HUDEP-2 (cell line): ENCODE results near the gene DIS3L.
"Not testable (repeated sequence)": the region's sequence is repeated elsewhere in the genome, so short reads cannot be mapped to it uniquely, and the experiment has no call there.

Experiments used
- DNase-seq, 76 experiments: peaks; one replicate each; lab custom pipeline; 2025; ENCODE audit not compliant: unreplicated experiment in 76 of 76; lab: John Stamatoyannopoulos, UW

DIS3L gene

DNA sequence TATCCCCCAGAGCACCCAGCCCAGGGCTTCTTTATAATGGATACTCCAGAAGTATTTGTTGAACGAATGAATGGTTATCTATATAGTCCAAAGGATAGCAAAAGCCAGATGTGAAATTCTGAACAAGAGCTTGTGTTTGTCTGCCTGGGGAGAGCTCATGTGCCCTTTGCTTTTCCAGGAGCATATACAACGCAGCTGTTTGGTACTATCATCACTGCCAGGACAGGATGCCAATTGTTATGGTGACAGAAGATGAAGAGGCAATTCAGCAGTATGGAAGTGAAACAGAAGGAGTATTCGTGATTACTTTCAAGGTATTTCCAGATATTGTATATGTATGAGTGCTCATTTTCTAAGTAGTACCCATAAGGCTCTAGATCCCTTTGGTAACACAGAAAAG lies 15.2 kb downstream of the DIS3L start:
- no peak for DNase-seq

DNA sequence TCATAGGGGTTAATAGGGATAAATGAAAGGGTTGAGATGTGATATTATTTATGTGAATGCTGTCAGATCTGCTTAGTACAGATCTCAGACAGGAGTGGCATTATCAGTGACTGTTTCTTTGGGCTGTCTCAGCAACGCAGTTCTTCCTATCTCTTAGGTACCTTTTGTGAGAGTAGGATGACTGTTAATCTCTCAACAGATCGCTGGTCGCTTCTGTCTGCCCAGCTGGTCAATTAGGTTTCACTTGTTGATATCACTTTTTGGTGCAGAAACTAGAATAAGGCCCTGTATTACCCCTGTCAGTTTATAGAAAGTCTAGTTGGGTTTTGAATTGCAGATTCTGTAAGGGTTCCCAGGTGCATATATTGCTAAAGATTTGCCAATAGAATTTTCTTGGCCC lies 16.5 kb downstream of the DIS3L start:
- peak in 3 of 76 experiments; percentile 3 to 15 (median 10) for DNase-seq

DNA sequence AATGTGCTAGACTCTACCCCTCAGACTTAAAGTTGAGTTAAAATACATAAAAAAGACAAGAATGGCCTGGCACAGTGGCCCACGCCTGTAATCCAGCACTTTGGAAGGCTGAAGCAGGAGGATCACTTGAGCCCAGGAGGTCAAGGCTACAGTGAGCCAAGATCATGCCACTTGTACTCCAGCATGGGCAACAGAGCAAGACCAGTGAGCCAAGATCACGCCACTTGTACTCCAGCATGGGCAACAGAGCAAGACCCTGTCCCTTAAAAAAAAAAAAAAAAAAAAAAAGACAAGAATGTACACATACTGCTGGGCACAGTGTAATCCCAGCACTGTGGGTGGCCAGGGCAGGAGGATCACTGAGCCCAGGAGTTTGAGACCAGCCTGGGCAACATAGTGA lies 17.4 kb downstream of the DIS3L start:
- no peak for DNase-seq

DNA sequence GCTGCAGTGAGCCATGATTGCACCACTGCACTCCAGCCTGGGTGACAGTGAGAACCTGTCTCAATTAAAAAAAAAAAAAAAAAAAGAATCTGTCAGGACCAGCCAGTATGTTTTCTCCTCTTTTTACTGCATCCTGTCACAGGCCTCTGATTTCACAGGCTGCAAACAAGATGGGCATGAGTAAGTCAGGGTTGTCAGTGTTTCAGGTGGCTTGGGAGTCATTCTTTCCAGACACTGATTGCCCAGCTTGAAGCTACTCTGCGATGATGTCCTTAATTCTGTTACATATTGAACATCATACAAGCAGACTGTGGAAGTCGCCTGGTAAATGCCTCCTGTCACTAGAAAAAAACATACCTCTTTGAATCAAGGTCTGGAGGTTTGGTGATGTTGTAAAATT lies 18.8 kb downstream of the DIS3L start:
- no peak for DNase-seq

DNA sequence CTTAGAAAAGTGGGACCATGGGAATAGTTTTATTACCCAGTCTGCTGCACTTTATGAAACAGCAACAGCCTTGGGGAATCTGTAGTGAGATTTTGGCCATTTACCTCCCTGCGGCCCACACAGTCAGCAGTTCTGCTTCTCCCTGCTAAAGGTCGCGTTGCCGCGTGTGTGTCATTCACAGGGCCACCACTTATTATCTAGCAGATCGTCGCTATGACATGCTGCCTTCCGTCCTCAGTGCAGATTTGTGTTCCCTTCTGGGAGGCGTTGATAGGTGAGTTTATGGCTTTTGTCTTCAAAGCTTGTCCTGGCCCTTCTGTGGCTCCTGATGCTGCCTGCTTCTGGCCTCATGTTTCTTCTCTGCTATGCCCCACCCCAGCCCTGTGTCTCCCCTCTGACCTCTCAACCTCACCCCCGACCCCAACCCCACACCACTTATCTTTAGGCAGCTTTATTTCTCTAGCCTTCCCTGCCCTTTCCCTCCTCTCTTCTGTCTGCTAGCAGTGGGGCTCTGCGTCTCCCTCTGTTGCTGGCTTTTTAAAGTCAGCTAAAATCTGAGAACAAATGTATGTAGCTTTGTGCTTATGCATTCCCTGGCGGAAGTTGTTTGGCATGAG lies 30.1 kb downstream of the DIS3L start:
- no peak for DNase-seq

DNA sequence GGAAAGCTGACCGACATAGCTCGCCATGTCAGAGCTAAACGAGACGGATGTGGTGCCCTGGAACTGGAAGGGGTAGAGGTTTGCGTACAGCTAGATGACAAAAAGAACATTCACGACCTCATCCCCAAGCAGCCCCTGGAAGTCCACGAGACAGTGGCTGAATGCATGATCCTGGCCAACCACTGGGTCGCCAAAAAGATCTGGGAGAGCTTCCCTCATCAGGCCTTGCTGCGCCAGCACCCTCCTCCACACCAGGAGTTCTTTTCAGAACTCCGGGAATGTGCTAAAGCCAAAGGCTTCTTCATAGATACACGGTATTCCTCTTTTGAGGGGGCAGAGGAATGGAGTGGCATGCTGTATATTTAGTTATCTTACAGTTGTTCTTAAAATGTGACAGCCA lies 32.7 kb downstream of the DIS3L start:
- DNase-seq: no peak

DNA sequence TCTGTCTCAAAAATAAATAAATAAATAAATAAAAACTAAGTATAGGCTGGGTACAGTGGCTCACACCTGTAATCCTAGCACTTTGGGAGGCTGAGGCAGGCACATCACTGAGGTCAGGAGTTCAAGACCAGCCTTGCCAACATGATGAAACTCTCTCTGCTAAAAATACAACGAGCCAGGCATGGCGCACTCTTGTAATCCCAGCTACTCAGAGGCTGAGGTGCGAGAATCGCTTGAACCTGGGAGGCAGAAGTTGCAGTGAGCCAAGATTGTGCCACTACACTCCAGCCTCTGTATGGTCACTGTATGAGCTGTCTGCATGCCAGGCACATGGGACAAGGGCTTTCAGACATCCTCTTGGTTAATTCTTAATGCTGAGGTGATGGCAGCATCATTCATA lies 34.4 kb downstream of the DIS3L start:
- no peak for DNase-seq

DNA sequence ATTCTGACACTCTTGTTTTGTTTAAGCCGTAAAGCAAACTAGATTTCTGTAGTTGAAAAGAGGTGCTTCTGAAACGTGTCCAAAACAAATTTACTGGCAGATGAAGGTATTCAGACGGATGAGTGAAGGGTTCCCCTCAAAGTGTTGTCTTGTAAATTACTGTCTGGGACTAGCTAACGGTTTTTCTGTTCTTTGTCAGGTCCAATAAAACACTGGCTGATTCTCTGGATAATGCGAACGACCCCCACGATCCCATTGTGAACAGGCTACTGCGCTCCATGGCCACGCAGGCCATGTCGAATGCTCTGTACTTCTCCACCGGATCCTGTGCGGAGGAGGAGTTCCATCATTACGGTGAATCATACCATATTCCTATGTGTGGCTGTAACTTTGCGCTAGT lies 35.4 kb downstream of the DIS3L start:
- no peak for DNase-seq

DNA sequence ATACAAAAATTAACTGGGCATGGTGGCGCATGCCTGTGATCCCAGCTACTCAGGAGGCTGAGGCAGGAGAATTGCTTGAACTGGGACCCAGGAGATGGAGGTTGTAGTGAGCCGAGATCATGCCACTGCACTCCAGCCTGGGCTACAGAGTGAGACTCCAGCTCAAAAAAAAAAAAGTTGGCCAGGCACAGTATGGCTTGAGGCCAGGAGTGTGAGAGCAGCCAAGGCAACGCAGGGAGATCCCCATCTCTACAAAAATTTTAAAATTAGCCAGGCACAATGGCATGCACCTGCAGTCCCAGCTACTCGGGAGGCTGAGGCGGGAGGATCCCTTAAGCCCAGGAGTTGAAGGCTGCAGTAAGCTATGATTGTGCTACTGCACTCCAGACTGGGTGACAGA lies 55.2 kb downstream of the DIS3L start:
- peak in 1 of 76 experiments; percentile 3 for DNase-seq

DNA sequence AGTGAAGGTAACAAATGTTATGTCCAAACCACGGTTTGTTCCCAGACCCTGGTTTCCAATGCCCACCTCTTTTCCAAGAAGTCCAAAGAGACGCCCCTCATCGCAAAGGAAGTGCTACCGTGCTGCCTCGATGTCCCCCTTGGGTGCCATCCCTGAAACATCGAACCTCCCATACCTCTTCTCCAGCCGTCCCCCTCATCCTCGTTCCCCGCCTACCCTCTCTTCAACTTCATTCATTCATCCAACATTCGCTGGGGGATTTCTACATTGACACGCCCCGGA lies 62.6 kb downstream of the DIS3L start:
- peak in 4 of 76 experiments; percentile 0 to 39 (median 17) for DNase-seq

DNA sequence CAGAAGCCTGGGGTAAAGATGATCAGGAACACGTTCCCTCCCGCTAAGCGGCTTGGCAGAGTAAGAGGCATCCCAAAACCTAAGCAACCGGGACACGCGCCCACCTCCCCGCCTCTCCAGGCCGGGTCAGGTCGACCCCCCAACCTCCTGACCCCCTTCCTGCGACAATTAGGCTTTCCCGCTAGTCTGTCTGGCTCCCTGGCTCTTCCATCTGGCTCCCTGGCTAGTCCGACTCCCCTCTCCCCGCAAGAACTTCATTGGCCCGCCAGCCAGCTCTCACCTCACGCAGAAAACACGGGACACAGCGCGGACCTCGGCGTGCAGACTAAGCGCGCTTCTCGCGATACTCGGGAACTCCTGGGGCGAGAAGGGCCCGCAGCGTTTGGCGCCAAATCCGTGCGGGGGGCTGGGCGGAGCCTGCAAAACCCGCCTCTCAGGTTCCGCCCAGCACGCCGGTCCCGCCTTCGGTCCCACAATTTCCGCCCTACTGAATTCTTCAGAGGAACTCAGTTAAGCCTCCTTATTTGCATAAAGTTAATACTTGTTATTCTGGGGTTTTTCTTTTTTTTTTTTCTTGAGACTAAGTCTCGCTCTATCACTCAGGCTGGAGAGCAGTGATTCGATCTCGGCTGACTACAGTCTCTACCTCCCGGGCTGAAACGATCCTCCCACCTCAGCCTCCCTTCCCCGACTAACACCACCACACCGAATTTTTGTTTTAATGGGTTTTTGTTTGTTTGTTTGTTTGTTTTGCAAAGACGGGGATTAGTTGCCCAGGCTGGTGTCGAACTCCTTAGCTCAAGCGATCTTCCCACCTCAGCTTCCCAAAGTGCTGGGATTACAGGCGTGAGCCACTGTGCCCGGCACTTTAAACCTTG lies 63.2 kb downstream of the DIS3L start, which contains the start of gene TIPIN:
Gene TIPIN (minus strand): TSS at position 327 of the 878 bp plus-strand sequence. CDS start 3,738 bp downstream, outside the sequence.
- DNase-seq: peak; percentile 14 to 95 (median 92)

DNA sequence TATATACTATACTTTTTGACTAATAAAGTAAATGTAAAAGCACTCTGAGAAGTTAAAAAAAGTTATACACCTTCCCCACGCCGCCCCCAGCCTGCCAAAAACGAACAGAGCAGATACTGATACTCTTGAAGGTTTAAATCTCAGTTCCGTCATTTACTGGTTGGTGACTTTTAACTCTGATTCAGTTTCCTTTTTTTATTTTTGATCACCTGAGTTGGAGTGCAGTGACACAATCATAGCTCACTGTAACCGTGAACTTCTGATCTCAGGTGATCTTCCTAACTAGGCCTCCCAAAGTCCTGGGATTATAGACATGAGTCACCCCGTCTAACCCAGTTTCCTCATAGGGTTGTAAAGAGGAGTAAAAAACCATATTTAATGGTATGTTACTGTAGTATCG lies 66.4 kb downstream of the DIS3L start:
- no peak for DNase-seq

DNA sequence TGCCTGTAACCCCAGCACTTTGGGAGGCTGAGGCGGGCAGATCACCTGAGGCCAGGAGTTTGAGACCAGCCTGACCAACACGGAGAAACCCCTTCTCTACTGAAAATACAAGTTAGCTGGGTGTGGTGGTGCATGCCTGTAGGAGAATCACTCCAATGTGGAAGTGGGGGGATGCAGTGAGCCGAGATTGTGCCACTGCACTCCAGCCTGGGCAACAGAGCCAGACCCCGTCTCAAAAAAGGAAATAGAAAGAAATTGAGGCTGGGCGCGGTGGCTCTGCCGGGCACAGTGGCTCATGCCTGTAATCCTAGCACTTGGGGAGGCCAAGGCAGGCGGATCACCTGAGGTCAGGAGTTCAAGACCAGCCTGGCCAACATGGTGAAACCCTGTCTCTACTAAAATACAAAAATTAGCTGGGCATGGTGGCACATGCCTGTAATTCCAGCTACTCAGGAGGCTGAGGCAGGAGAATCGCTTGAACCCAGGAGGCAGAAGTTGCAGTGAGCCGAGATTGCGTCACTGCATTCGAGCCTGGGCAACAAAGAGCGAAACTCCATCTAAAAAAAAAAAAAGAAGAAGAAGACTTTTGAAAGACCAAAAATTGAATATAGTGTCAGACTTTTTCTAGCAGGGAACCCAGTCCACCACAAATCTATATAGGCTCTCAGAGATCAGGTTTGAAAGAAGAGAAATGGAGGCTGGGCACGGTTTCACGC lies 68.5 kb downstream of the DIS3L start:
- not testable (repeated sequence) for DNase-seq

DNA sequence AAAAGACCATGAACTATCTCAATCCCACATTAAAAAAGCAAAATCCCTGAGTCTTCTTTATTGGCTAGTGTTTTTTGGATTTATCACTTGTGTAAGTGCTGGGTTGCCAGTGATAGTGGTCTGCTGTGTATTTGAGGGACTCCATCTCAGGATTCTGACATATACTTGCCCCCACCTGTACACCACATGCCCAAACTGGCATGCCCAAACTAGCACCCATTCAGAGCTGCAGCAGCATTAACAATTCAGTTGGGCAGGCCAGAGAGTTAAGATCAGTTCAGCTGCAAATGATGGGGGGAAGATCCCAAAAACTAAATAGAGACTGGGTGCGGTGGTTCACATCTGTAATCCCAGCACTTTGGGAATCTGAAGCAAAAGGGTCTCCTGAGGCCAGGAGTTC lies 69.4 kb downstream of the DIS3L start:
- DNase-seq: no peak

DNA sequence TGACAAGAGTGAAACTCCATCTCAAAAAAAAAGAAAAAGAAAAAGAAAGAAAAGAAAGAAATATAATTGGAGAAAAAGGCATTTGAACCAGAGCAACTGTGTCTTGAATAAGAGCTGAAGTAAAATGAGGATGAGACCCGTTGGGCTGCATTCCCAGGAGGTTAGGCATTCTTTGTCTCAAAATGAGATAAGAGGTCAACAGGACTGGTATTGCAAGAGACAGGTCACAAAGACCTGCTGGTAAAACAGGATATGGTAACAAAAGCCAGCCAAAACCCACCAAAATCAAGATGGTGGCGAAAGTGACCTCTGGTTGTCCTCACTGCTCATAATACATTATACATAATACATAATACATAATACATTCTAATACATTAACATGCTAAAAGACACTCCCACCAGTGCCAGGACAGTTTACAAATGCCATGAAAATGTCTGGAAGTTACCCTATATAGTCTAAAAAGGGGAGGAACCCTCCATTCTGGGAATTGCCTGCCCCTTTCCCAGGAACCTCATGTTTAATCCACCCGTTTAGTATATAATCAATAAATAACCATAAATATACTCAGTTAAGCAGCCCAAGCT lies 71.7 kb downstream of the DIS3L start:
- no peak for DNase-seq

DNA sequence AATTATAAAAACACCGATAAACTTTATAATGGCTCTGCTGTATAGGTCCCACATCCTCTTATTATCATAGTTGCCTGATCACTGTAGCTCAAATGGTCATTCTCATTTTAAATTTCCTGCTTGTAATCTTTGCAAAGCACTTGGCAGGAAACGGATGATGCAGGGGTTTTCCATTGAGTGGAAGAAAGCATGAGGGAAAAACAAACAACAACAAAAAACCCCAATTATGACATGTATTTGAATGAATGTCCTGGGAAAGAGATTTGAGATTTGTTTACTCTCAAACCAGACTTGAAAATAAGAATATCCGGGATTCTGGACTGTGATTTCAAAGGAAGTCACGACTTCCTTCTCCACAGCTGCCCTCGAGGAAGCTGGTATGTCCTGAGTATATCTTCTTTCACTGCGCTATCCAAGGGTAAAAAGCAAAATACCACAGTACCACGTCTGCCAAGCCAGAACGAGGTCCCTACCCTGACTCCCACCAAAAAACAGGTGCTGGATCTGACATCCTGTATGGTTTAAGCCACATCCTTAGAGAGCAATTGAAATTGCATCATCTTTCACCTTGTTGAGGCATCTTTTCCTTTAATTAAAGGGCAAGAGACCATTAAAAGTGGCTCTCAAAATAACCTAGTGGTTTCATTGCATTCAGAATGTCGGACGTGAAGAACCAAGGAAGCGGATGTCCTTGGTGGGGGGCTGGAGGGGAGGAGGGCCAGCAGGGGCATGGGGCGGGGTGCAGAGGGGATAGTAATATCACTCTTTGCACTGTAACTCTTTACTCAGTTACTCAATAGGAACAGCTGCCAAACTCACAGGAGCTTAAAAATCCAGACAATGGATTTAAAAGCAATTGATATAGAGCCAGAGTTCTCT lies 76.6 kb downstream of the DIS3L start:
- DNase-seq: no peak

DNA sequence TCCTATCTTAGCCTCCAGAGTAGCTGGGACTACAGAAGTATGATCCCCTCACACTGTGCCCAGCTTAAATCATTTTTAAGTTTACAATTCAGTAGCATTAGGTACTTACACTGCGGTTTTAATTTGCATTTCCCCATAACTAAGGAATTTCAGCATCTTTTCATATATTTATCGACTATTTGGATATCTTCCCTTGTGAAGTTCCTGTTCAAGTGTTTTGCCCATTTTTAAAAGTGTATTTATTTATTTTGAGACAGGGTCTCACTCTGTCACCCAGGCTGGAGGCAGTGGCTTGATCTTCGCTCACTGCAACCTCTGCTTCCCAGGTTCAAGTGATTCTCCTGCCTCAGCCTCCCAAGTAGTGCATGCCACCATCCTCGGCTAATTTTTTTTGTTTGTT lies 80.8 kb downstream of the DIS3L start:
- DNase-seq: no peak

DNA sequence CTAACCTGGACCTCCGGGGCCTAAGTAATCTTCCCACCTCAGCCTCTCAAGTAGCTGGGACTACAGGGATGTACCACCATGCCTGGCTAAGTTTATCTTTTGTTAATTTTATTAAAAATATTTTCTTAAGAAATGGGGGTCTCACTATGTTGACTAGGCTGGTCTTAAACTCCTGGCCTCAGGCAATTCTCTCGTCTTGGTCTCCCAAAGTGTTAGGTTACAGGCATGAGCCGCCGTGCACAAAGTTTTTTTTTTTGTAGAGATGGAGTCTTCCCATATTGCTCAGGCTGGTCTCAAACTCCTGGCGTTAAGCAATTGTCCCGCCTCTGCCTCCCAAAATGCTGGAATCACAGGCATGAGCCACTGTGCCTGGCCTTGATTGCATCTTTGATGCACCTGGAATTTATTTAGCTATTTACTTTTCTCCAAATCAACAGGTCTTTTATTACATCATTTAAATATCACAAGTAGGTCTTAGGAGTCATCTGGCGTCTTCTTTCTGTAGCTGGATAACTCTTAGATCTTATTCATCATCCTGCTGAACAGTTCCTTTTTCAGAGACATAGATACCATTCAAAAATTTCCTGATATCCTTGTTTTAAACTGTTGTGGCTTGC lies 85.6 kb downstream of the DIS3L start:
- DNase-seq: no peak

DNA sequence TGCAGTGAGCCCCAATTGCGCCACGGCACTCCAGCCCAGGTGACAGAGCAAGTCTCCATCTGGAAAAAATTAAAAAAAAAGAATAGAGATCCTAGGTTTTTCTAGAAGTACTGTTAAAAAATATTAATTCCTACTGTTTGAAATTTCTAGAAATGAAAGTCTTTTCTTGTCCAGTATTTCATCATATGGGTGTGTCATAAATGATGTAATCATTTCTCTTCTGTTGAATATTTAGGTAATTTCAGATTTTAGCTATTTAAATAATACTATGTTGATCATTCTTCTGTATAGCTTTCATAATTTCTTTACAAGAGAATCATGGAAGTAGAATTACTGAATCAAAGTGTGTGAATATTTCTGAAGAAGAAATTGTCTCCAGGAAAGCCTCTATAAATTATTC lies 88.0 kb downstream of the DIS3L start:
- DNase-seq: not testable (repeated sequence)
